Gastroesophageal sphincter (tissue), 2 donors: ENCODE measurements around the gene KCNN4.

Experiments
- EP300 ChIP-seq: sonication (generic); formaldehyde crosslinking; IDR thresholded peaks from one replicate; pipeline ENCODE4 v1.6.1; 2017; ENCODE audit warnings: antibody characterized with exemption, mild to moderate bottlenecking
- POLR2A ChIP-seq, 2 donors: fragments of 450-650 bp; IDR thresholded peaks; one replicate each; pipeline ENCODE4 v1.6.1; 2017; ENCODE audit warnings: antibody characterized with exemption in 2 of 2, mild to moderate bottlenecking in 2 of 2, moderate library complexity in 1 of 2

- TF ChIP-seq POLR2A (IDR thresholded peaks at IDR 0.05): no peak
- TF ChIP-seq EP300: no peak
These were observed 42.0 kb downstream of the KCNN4 start for GRCh38 chr19:43738780-43739211.
